Measurements from ENCODE around the gene RIMBP2.
A peak's percentile ranks its signal among the peaks of the same experiment; 100 is the strongest.

The RIMBP2 gene

DNA sequence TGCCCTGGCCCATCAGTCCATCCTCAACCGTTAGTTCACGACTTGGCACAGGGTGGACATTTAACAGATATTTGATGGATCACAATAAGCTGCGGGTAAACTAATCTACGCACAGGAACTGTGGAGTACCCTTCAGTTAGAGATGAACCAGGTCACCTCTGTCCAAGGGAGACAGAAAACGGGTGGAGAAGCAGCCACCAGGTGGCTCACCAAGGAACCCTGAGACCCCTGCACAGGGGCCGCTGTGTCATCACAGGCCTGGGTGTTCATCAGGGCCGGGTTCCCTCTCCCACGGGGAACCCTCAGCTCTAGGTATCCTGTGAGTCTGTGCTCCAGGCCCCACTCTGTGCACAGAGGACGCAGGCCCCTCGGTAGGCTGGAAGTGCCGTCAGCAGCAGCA, 256.2 kb downstream of the RIMBP2 start:
- H3K27ac ChIP-seq: no peak overlapping the region
- TF ChIP-seq, protein P1, sequence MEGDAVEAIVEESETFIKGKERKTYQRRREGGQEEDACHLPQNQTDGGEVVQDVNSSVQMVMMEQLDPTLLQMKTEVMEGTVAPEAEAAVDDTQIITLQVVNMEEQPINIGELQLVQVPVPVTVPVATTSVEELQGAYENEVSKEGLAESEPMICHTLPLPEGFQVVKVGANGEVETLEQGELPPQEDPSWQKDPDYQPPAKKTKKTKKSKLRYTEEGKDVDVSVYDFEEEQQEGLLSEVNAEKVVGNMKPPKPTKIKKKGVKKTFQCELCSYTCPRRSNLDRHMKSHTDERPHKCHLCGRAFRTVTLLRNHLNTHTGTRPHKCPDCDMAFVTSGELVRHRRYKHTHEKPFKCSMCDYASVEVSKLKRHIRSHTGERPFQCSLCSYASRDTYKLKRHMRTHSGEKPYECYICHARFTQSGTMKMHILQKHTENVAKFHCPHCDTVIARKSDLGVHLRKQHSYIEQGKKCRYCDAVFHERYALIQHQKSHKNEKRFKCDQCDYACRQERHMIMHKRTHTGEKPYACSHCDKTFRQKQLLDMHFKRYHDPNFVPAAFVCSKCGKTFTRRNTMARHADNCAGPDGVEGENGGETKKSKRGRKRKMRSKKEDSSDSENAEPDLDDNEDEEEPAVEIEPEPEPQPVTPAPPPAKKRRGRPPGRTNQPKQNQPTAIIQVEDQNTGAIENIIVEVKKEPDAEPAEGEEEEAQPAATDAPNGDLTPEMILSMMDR (conservative IDR thresholded peaks at IDR 0.05): 0 out of 2 replicates have a peak, but pooled peaks have one; percentile 12

DNA sequence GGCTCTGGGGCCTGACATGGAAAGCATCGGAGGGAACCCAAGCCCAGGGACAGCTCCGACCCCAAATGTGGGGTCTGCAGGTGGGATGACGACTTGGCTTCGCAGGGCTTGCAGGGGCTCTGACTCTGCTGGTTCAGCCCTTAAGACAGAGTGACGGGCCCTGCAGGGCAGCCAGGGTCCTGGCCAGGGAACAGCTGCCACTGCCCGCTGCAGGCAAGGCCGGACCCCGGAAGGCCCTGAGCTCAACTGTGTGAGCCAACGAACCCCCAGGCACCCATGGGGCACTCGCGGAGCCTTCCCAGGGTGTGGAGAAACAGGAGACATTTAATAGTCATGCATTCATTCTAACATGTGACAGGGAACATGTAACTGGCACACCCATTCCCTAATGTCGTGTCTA, 257.8 kb downstream of the RIMBP2 start:
- TF ChIP-seq, protein P1 (conservative IDR thresholded peaks at IDR 0.05): no peak
- no peak overlapping the region for H3K27ac ChIP-seq

DNA sequence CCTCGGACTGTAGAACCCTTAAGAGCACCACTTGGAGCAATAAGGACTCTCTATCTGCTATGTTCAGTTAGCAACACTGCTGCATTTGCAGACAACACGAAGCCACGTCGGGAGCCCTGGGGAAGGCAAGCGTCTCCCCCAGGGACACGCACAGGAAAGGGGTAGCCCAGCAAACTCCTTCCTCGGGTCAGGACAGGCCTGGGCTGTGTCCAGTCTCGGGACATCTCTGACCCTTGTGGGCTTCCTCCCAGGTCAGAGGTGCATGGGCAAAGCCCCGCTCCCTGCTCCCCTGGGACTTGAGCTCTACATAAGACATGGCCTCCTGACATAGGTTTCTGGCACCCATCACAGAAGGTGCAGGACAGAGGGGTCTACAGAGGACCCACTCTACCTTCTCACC, 258.9 kb downstream of the RIMBP2 start:
- TF ChIP-seq, protein P1 (conservative IDR thresholded peaks at IDR 0.05): no peak

DNA sequence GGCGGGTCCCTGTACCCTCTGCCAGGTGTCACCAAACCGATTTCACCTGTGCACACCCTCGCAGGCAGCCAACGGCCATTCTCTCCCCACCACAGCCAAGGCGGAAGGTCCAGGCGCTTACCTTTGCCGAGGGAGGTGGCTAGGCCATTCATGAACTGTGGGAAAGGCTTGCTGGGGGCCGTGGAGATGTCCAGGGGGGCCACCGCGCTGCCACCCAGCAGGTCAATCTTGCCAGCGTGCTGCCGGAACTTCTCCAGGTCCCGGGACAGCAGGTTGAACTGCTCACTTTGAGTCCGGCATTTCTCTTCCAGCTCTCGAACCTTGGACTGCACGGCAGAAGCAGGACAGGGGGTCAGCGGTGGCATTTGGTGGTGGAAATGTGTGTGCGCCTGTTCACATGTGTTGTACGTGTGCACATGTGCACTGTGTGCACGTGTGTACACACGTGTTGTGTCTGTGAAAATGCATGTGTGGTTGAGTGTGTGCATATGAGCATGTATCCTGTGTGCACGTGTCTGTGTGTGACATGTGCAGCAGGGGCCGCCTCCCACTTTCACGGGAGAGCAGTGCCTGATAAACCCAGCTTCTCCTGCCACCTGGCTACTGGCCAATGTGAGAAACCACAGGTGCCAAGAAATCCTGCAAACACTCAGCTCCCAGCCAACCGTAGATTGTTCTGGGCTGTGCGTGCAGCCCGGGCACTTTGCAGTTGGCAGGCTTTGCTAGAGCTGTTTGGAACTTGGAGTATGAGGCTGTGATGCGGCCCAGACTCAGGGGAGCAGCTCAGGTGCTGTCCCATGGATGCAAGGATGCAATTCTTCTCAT, 259.5 kb downstream of the RIMBP2 start:
- peak overlapping the region; percentile 61 for H3K27ac ChIP-seq

More for the DNA sequence above, 258.9 kb downstream of the RIMBP2 start:
- peak overlapping the region; percentile 61 for H3K27ac ChIP-seq

DNA sequence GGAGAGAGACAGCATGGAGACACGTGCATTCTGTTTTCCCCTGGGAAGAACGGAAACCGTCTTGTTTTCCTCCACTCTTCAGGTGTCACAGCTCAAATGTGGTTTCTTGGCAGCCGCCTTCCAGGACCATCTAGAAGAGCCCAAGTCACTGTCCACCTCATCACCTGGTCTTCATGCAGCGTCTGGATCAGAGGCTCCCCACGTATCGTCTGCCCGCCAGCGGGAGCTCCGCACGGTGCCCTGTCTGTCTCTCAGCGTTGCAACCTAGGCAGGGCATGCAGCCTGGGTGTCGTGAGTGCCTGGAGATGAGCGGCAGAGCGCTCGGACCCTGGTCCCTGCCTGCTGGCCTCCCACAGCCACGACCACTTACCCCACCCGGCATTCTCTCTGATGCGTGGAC, 260.9 kb downstream of the RIMBP2 start:
- TF ChIP-seq, protein P1 (conservative IDR thresholded peaks at IDR 0.05): no peak
- no peak overlapping the region for H3K27ac ChIP-seq

More for the DNA sequence above, 259.5 kb downstream of the RIMBP2 start:
- TF ChIP-seq, protein P1 (conservative IDR thresholded peaks at IDR 0.05): no peak

DNA sequence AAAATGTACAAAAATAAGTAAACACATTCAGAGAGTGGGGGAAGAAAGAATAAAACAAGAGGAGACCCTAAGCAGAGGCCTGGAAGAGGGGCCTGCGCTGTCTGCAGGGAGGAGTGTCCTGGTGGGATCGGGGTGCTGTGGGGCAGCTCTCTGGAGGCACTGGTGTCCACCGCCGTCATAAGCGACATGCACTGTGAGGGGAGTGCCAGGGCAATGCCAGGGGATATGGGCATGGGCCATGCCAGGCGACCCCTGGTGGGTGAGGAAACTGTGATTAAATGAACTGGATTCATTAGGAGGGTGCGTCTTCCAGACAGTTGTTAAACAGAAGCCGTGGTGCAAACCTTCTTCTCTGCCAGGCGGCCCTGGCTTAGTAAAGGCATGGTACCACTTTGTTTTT, 261.8 kb downstream of the RIMBP2 start:
- H3K27ac ChIP-seq: no peak overlapping the region
- TF ChIP-seq, protein P1 (conservative IDR thresholded peaks at IDR 0.05): no peak

DNA sequence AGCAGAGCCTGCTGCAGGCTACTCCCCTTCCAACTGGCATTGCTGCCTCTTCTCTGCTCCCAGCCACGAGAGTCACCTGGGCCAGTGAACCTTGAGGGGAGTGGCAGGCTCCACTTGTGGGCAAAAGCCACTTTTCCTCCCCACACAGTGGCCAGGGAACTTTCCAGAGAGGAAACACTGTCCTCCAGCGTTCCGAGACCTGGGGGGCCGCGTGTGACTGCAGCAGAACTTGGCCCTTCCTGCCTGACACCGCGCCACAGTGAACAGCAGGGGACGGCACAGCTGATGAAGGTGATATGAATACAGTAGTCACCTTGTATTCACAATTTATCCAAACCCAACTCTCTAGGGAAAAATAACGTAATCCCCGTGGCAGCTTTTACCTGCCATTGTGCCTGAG, 263.6 kb downstream of the RIMBP2 start:
- no peak overlapping the region for H3K27ac ChIP-seq
- TF ChIP-seq, protein P1 (conservative IDR thresholded peaks at IDR 0.05): no peak

All from VCaP (cell line).